Measurements from ENCODE around the gene DNAH6. TPM values are rescaled to one million over a fixed set of nuclear protein-coding genes. Genes with fewer than 3 reads are reported as not detected.

DNAH6 gene
- total and polyA plus RNA-seq, 9 of the 15 experiments (the other 6 are each of a cell fraction or from before 2014, with no cell fraction given), result 0.01 to 0.04 (median 0.01) TPM; not detected in 5

DNA sequence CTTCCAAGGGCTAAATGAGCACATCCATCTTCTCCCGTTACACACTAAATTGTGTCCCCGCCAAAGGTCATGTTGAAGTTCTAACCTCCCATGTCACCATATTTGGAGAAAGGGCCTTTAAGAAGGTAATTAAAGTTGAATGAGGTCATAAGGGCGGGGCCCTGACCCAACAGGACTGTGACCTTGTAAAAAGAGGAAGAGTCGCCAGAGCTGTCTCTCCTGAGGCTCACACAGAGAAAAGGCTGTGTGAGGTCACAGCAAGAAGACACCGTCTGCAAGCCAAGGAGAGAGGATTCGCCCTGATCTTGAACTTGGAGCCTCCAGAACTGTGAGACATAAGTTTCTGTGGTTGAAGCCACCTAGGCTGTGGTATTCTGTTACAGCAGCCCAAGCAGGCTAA lies 340.5 kb downstream of the DNAH6 start:
- H3K9ac ChIP-seq (ENCODE audit: insufficient read depth in 1 of 2, low read depth in 2 of 2, low read length in 2 of 2), result no peak overlapping the region
- ChIA-PET CTCF (ENCODE audit: low intra/inter-chr PET ratio) (no interaction called here), POLR2A (interaction anchor here (0.6 kb wide), 1 partner anchor 530 kb away, joined by 3 read pairs; no protein-coding TSS in a partner anchor)
- ATAC-seq, result peak; percentile 90
- no peak overlapping the region for H3K27ac ChIP-seq (ENCODE audit: extremely low read depth, low read depth, low read length)
- H3K4me3 ChIP-seq, result no peak overlapping the region
- H3K36me3 ChIP-seq (ENCODE audit: control insufficient read depth, insufficient read depth, low read length), result no peaks in the 10 kb centered on the region
- no TSS peak for BruUV-seq (replicated peaks)
- in situ Hi-C loops (cut with MboI) (no loop called here), intact Hi-C loops (cut with micrococcal nuclease) (no loop called here)
- H3K4me2 ChIP-seq (ENCODE audit: insufficient read depth, low read length), result peak overlapping the region; percentile 39; the same call in 1 of the 2 replicates
- H4K20me1 ChIP-seq (replicated peaks; ENCODE audit: control insufficient read depth, insufficient read depth, low read length), result no peaks in the 10 kb centered on the region
- no peaks in the 10 kb centered on the region for H3K9me3 ChIP-seq (replicated peaks; ENCODE audit: control insufficient read depth, insufficient read depth, low read depth, low read length)
- peak; percentile 55 for FAIRE-seq
- H3K27me3 ChIP-seq (ENCODE audit: control insufficient read depth in 2 of 2, insufficient read depth in 2 of 2, low read length in 2 of 2), result peaks cover 8 to 34% of the 10 kb centered on the region in 2 experiments; a peak in 4 of 5 replicates
- no peaks in the 10 kb centered on the region for H3K9me1 ChIP-seq (ENCODE audit: control insufficient read depth, insufficient read depth, low read length)
- no peaks in the 10 kb centered on the region for H3K79me2 ChIP-seq (ENCODE audit: control insufficient read depth, insufficient read depth, low read length)
- peak overlapping the region; percentile 14; the same call in 1 of the 2 replicates for H2AFZ ChIP-seq (ENCODE audit: low read depth, low read length)
- H3K4me1 ChIP-seq (replicated peaks in 1 of 2; ENCODE audit: control insufficient read depth in 2 of 2, insufficient read depth in 2 of 2, low read length in 2 of 2), result peaks cover 0 to 10% of the 10 kb centered on the region in 2 experiments; a peak in 2 of 5 replicates
- peak in 2 of 4 experiments; percentile 19 to 42 for DNase-seq (ENCODE audit: extremely low read depth in 1 of 4, low spot score in 3 of 4)
- 1% methylated on average over 6 of the region's 6 CpGs for WGBS (ENCODE audit: insufficient coverage, low coverage, missing lambda C conversion rate)
- peak; percentile 3 for TF ChIP-seq MEIS2 (IDR thresholded peaks at IDR 0.05; ENCODE audit: partially characterized antibody)
- TF ChIP-seq, protein P1, sequence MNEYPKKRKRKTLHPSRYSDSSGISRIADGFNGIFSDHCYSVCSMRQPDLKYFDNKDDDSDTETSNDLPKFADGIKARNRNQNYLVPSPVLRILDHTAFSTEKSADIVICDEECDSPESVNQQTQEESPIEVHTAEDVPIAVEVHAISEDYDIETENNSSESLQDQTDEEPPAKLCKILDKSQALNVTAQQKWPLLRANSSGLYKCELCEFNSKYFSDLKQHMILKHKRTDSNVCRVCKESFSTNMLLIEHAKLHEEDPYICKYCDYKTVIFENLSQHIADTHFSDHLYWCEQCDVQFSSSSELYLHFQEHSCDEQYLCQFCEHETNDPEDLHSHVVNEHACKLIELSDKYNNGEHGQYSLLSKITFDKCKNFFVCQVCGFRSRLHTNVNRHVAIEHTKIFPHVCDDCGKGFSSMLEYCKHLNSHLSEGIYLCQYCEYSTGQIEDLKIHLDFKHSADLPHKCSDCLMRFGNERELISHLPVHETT (CRISPR knock-in tag; conservative IDR thresholded peaks at IDR 0.05 in 1 of 2, IDR thresholded peaks at IDR 0.05 in 1 of 2), result peak in 1 of 2 experiments; percentile 68; a peak in 2 of 4 replicates
- peak; percentile 96 for TF ChIP-seq ATF7 (IDR thresholded peaks at IDR 0.05)
- TF ChIP-seq SETDB1 (IDR thresholded peaks at IDR 0.05; ENCODE audit: low read length), result no peak
- TF ChIP-seq, protein P2, sequence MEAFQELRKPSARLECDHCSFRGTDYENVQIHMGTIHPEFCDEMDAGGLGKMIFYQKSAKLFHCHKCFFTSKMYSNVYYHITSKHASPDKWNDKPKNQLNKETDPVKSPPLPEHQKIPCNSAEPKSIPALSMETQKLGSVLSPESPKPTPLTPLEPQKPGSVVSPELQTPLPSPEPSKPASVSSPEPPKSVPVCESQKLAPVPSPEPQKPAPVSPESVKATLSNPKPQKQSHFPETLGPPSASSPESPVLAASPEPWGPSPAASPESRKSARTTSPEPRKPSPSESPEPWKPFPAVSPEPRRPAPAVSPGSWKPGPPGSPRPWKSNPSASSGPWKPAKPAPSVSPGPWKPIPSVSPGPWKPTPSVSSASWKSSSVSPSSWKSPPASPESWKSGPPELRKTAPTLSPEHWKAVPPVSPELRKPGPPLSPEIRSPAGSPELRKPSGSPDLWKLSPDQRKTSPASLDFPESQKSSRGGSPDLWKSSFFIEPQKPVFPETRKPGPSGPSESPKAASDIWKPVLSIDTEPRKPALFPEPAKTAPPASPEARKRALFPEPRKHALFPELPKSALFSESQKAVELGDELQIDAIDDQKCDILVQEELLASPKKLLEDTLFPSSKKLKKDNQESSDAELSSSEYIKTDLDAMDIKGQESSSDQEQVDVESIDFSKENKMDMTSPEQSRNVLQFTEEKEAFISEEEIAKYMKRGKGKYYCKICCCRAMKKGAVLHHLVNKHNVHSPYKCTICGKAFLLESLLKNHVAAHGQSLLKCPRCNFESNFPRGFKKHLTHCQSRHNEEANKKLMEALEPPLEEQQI (IDR thresholded peaks at IDR 0.05), result no peak
- TF ChIP-seq ESRRA (IDR thresholded peaks at IDR 0.05; ENCODE audit: borderline replicate concordance, low read depth), result peak; percentile 99
- no peak for TF ChIP-seq GABPA (tag; conservative IDR thresholded peaks at IDR 0.05; ENCODE audit: low read depth)
- TF ChIP-seq E2F6 (IDR thresholded peaks at IDR 0.05; ENCODE audit: borderline replicate concordance in 1 of 2, extremely low read depth in 1 of 2, insufficient read depth in 1 of 2, insufficient read length in 1 of 2, low read depth in 1 of 2, low read length in 1 of 2, poor library complexity in 1 of 2, severe bottlenecking in 1 of 2), result no peak
- TF ChIP-seq NR2C2 (CRISPR knock-in tag; IDR thresholded peaks at IDR 0.05), result no peak
- peak; percentile 90 for TF ChIP-seq NR2C2 (tag; IDR thresholded peaks at IDR 0.05)
- no peak for TF ChIP-seq MTF1 (CRISPR knock-in tag; IDR thresholded peaks at IDR 0.05; ENCODE audit: borderline replicate concordance)
- no peak for TF ChIP-seq HES1 (IDR thresholded peaks at IDR 0.05; ENCODE audit: low read depth)
- TF ChIP-seq ZNF175 (CRISPR knock-in tag; IDR thresholded peaks at IDR 0.05; ENCODE audit: low read depth), result peak; percentile 62; the same call in 1 of the 2 replicates
- TF ChIP-seq CREB1 (IDR thresholded peaks at IDR 0.05), result peak; percentile 47; the same call in 1 of the 2 replicates
- TF ChIP-seq CREB1 (CRISPR knock-in tag; IDR thresholded peaks at IDR 0.05), result 0 out of 2 replicates have a peak, but pooled peaks have one; percentile 39
